H4 (cell line): ENCODE results near the gene EFHD2. TPM values are rescaled to one million over a fixed set of nuclear protein-coding genes. Genes with fewer than 3 reads are reported as not detected.
"Not testable (repeated sequence)": the region's sequence is repeated elsewhere in the genome, so short reads cannot be mapped to it uniquely, and the experiment has no call there.

Source experiments
- DNase-seq: peaks from one replicate; pipeline ENCODE4 v3.0.0-alpha.2; 2015; ENCODE audit warnings: low spot score
- total RNA-seq: library from RNA; depleted of rRNA; stranded (reverse); fragments of >200 nt; shearing (Covaris generic); gene quantifications from 2 replicates; pipeline ENCODE4 v1.2.3, GENCODE V29; 2014

The EFHD2 gene
- total RNA-seq, 1 experiment from 2014 or later, result 30.8 TPM

GRCh38 chr1:15388201-15388880, 21.3 kb upstream of the EFHD2 start:
- DNase-seq, result no peak

GRCh38 chr1:15389828-15390227, 19.9 kb upstream of the EFHD2 start:
- not testable (repeated sequence) for DNase-seq

- DNase-seq, result no peak
These were observed 19.0 kb upstream of the EFHD2 start for GRCh38 chr1:15390667-15391066.

- no peak for DNase-seq
These were observed 18.3 kb upstream of the EFHD2 start for GRCh38 chr1:15391366-15391765.

GRCh38 chr1:15393475-15394257, 16.0 kb upstream of the EFHD2 start:
- DNase-seq, result no peak

GRCh38 chr1:15394258-15394690, 15.4 kb upstream of the EFHD2 start:
- DNase-seq, result no peak

- DNase-seq, result no peak
These were observed 12.5 kb upstream of the EFHD2 start for GRCh38 chr1:15397236-15397635.

- no peak for DNase-seq
These were observed 10.0 kb upstream of the EFHD2 start for GRCh38 chr1:15399710-15400109.

- no peak for DNase-seq
These were observed 9.1 kb upstream of the EFHD2 start for GRCh38 chr1:15400627-15401026.

- DNase-seq, result no peak
These were observed 8.2 kb upstream of the EFHD2 start for GRCh38 chr1:15401391-15402055.

- no peak for DNase-seq
These were observed 6.8 kb upstream of the EFHD2 start for GRCh38 chr1:15402809-15403450.

GRCh38 chr1:15403962-15404580, 5.6 kb upstream of the EFHD2 start:
- no peak for DNase-seq

- DNase-seq, result no peak
These were observed 4.4 kb upstream of the EFHD2 start for GRCh38 chr1:15405106-15405850.

- no peak for DNase-seq
These were observed 2.8 kb upstream of the EFHD2 start for GRCh38 chr1:15406614-15407559.

- DNase-seq, result no peak
These were observed 2.1 kb upstream of the EFHD2 start for GRCh38 chr1:15407580-15407979.

- DNase-seq, result no peak
These were observed 749 bp upstream of the EFHD2 start for GRCh38 chr1:15408890-15409387.

GRCh38 chr1:15410223-15410883, 665 bp downstream of the EFHD2 start:
- no peak for DNase-seq

- no peak for DNase-seq
These were observed 1.2 kb downstream of the EFHD2 start for GRCh38 chr1:15410884-15411245.

GRCh38 chr1:15411593-15412137, 2.0 kb downstream of the EFHD2 start:
- no peak for DNase-seq
